Measurements from ENCODE around the gene EDC4.

EDC4 gene

GRCh38 chr16:67843343-67843765 is 29.5 kb upstream of the EDC4 start:
- Histone ChIP-seq H3K4me1 (ENCODE audit: low read depth, poor library complexity, severe bottlenecking) (peaks cover 34% of the 10 kb centered on the region), H3K27me3 (ENCODE audit: insufficient read depth, low read depth) (no peaks in the 10 kb centered on the region), H3K9ac (peak overlapping the region; percentile 57; the same call in 1 of the 2 replicates), H3K4me3 (IDR thresholded peaks at IDR 0.05; ENCODE audit: insufficient read depth, low read depth, low read length) (no peak overlapping the region), H2AFZ (ENCODE audit: low read depth) (peak overlapping the region; percentile 64; the same call in 1 of the 2 replicates), H3K36me3 (ENCODE audit: insufficient read depth) (no peaks in the 10 kb centered on the region), H4K20me1 (ENCODE audit: insufficient read depth) (no peaks in the 10 kb centered on the region), H3K27ac (peak overlapping the region; percentile 72; the same call in 1 of the 2 replicates), H3K79me2 (ENCODE audit: insufficient read depth, low read depth) (peaks cover 44% of the 10 kb centered on the region), H3K4me2 (peak overlapping the region; percentile 88)
- TF ChIP-seq CTCF (conservative IDR thresholded peaks at IDR 0.05; ENCODE audit: low read depth, low read length): no peak

- Histone ChIP-seq H3K79me2 (ENCODE audit: insufficient read depth, low read depth) (peaks cover 56% of the 10 kb centered on the region), H3K36me3 (ENCODE audit: insufficient read depth) (no peaks in the 10 kb centered on the region), H3K4me3 (IDR thresholded peaks at IDR 0.05; ENCODE audit: insufficient read depth, low read depth, low read length) (no peak overlapping the region), H2AFZ (ENCODE audit: low read depth) (no peak overlapping the region), H4K20me1 (ENCODE audit: insufficient read depth) (no peaks in the 10 kb centered on the region), H3K4me1 (ENCODE audit: low read depth, poor library complexity, severe bottlenecking) (peaks cover 37% of the 10 kb centered on the region), H3K4me2 (peak overlapping the region; percentile 88), H3K27ac (no peak overlapping the region; the same call in 1 of the 2 replicates), H3K9ac (no peak overlapping the region), H3K27me3 (ENCODE audit: insufficient read depth, low read depth) (no peaks in the 10 kb centered on the region)
- TF ChIP-seq CTCF (conservative IDR thresholded peaks at IDR 0.05; ENCODE audit: low read depth, low read length): no peak
Measured at GRCh38 chr16:67844497-67844896, 28.4 kb upstream of the EDC4 start.

GRCh38 chr16:67845291-67846062 is 27.4 kb upstream of the EDC4 start:
- H2AFZ ChIP-seq (ENCODE audit: low read depth): peak overlapping the region; percentile 51; the same call in 1 of the 2 replicates
- no peaks in the 10 kb centered on the region for H4K20me1 ChIP-seq (ENCODE audit: insufficient read depth)
- TF ChIP-seq CTCF (conservative IDR thresholded peaks at IDR 0.05; ENCODE audit: low read depth, low read length): no peak
- H3K4me1 ChIP-seq (ENCODE audit: low read depth, poor library complexity, severe bottlenecking): peaks cover 37% of the 10 kb centered on the region
- H3K79me2 ChIP-seq (ENCODE audit: insufficient read depth, low read depth): peaks cover 65% of the 10 kb centered on the region
- H3K4me3 ChIP-seq (IDR thresholded peaks at IDR 0.05; ENCODE audit: insufficient read depth, low read depth, low read length): no peak overlapping the region
- H3K27me3 ChIP-seq (ENCODE audit: insufficient read depth, low read depth): no peaks in the 10 kb centered on the region
- H3K27ac ChIP-seq: peak overlapping the region; percentile 58
- peak overlapping the region; percentile 88 for H3K4me2 ChIP-seq
- no peaks in the 10 kb centered on the region for H3K36me3 ChIP-seq (ENCODE audit: insufficient read depth)
- H3K9ac ChIP-seq: peak overlapping the region; percentile 77; the same call in 1 of the 2 replicates

GRCh38 chr16:67846063-67846319 is 26.9 kb upstream of the EDC4 start:
- Histone ChIP-seq H3K36me3 (ENCODE audit: insufficient read depth) (no peaks in the 10 kb centered on the region), H4K20me1 (ENCODE audit: insufficient read depth) (no peaks in the 10 kb centered on the region), H3K4me2 (peak overlapping the region; percentile 88), H3K4me3 (IDR thresholded peaks at IDR 0.05; ENCODE audit: insufficient read depth, low read depth, low read length) (no peak overlapping the region), H3K27ac (peak overlapping the region; percentile 58), H2AFZ (ENCODE audit: low read depth) (peak overlapping the region; percentile 51), H3K4me1 (ENCODE audit: low read depth, poor library complexity, severe bottlenecking) (peaks cover 37% of the 10 kb centered on the region), H3K27me3 (ENCODE audit: insufficient read depth, low read depth) (no peaks in the 10 kb centered on the region), H3K9ac (peak overlapping the region; percentile 77; the same call in 1 of the 2 replicates), H3K79me2 (ENCODE audit: insufficient read depth, low read depth) (peaks cover 70% of the 10 kb centered on the region)
- no peak for TF ChIP-seq CTCF (conservative IDR thresholded peaks at IDR 0.05; ENCODE audit: low read depth, low read length)
